CD14-positive monocyte (primary cell): ENCODE data around the gene CCDC9B. TPM values are rescaled to one million over a fixed set of nuclear protein-coding genes. Genes with fewer than 3 reads are reported as not detected.

Experiments
- DNase-seq, 3 donors: peaks; one replicate each; pipeline ENCODE4 v3.0.0-alpha.2; 2011 to 2022
- H2AFZ ChIP-seq: 2 replicates; pipeline ENCODE4 v1.6.0; 2012; ENCODE audit warnings: mild to moderate bottlenecking, low read depth, low read length, inconsistent platforms; ENCODE audit not compliant: insufficient read depth, poor library complexity, severe bottlenecking
- H3K27ac ChIP-seq, 2 donors: 1 replicate in 1 of 2; 2 replicates in 1 of 2; pipeline ENCODE4 v1.5.1; 2012 to 2013; ENCODE audit warnings: low read length in 2 of 2, control low read depth in 1 of 2, inconsistent platforms in 1 of 2, low read depth in 1 of 2, mild to moderate bottlenecking in 1 of 2
- H3K27me3 ChIP-seq, 2 donors: one replicate each; pipeline versions ENCODE4 v1.6.0 to v1.6.1; 2011 to 2013; ENCODE audit warnings: low read length in 2 of 2; ENCODE audit not compliant: control insufficient read depth in 2 of 2, insufficient read depth in 2 of 2
- H3K36me3 ChIP-seq, 2 donors: replicated peaks in 1 of 2; 1 replicate in 1 of 2; 2 replicates in 1 of 2; pipeline versions ENCODE4 v1.5.1 to v1.6.1; 2012 to 2013; ENCODE audit warnings: low read length in 2 of 2, control low read depth in 1 of 2, inconsistent platforms in 1 of 2, mild to moderate bottlenecking in 1 of 2; ENCODE audit not compliant: insufficient read depth in 2 of 2, control insufficient read depth in 1 of 2
- H3K4me1 ChIP-seq, 2 donors: 1 replicate in 1 of 2; 2 replicates in 1 of 2; pipeline versions ENCODE4 v1.5.1 to v1.6.1; 2012 to 2013; ENCODE audit warnings: low read length in 2 of 2, control low read depth in 1 of 2, inconsistent platforms in 1 of 2, mild to moderate bottlenecking in 1 of 2, moderate library complexity in 1 of 2; ENCODE audit not compliant: insufficient read depth in 2 of 2, control insufficient read depth in 1 of 2
- H3K4me2 ChIP-seq: replicated peaks from 2 replicates; pipeline ENCODE3; 2012; ENCODE audit warnings: low read length, moderate library complexity, mild to moderate bottlenecking; ENCODE audit not compliant: poor library complexity, severe bottlenecking; ENCODE audit errors: extremely low read depth
- H3K4me3 ChIP-seq, 3 experiments: fragments of 200-600 bp in 1 of 3; sonication (generic) in 1 of 3; replicated peaks in 1 of 3; 1 replicate in 2 of 3; 2 replicates in 1 of 3; pipeline ENCODE4 v1.5.1; 2011 to 2013; ENCODE audit warnings: low read length in 3 of 3, mild to moderate bottlenecking in 3 of 3, control low read depth in 2 of 3, low read depth in 2 of 3, inconsistent platforms in 1 of 3, moderate library complexity in 1 of 3
- H3K79me2 ChIP-seq: 2 replicates; pipeline ENCODE4 v1.6.0; 2012; ENCODE audit warnings: mild to moderate bottlenecking, control low read depth, inconsistent platforms, low read length, moderate library complexity; ENCODE audit not compliant: insufficient read depth
- H3K9ac ChIP-seq: 2 replicates; pipeline ENCODE4 v1.6.0; 2017; ENCODE audit warnings: low read length, mild to moderate bottlenecking; ENCODE audit not compliant: insufficient read depth, poor library complexity, severe bottlenecking
- H3K9me3 ChIP-seq, 2 donors: replicated peaks in 1 of 2; 1 replicate in 1 of 2; 2 replicates in 1 of 2; pipeline versions ENCODE4 v1.5.1 to v1.6.1; 2012 to 2013; ENCODE audit warnings: low read length in 2 of 2, control low read depth in 1 of 2; ENCODE audit not compliant: control insufficient read depth in 1 of 2, insufficient read depth in 1 of 2
- H4K20me1 ChIP-seq: 2 replicates; pipeline ENCODE4 v1.6.0; 2012; ENCODE audit warnings: mild to moderate bottlenecking, low read length, control low read depth, moderate library complexity; ENCODE audit not compliant: insufficient read depth
- H3K27ac Mint-ChIP-seq, 7 donors: one replicate each; pipeline ENCODE4 v1.8.0; 2020; ENCODE audit warnings: mild to moderate bottlenecking in 7 of 7, mixed read lengths in 7 of 7, moderate library complexity in 6 of 7, inconsistent platforms in 2 of 7
- H3K27me3 Mint-ChIP-seq, 3 donors: one replicate each; pipeline ENCODE4 v1.8.0; 2021 to 2022; ENCODE audit warnings: low read depth in 3 of 3, mild to moderate bottlenecking in 3 of 3, mixed read lengths in 3 of 3, moderate library complexity in 3 of 3, inconsistent platforms in 1 of 3
- H3K36me3 Mint-ChIP-seq, 2 donors: one replicate each; pipeline ENCODE4 v1.8.0; 2020; ENCODE audit warnings: mixed read lengths in 2 of 2, inconsistent platforms in 1 of 2, mild to moderate bottlenecking in 1 of 2
- H3K4me1 Mint-ChIP-seq: one replicate; pipeline ENCODE4 v1.8.0; 2020; ENCODE audit warnings: mild to moderate bottlenecking, mixed read lengths
- H3K4me3 Mint-ChIP-seq, 2 donors: one replicate each; pipeline ENCODE4 v1.8.0; 2020; ENCODE audit warnings: mild to moderate bottlenecking in 2 of 2, mixed read lengths in 2 of 2, moderate library complexity in 1 of 2
- H3K9me3 Mint-ChIP-seq, 7 donors: one replicate each; pipeline ENCODE4 v1.8.0; 2020 to 2022; ENCODE audit warnings: mixed read lengths in 7 of 7, mild to moderate bottlenecking in 6 of 7, moderate library complexity in 6 of 7, inconsistent platforms in 2 of 7
- CTCF ChIP-seq: fragments of 200-600 bp; IDR thresholded peaks from one replicate; pipeline ENCODE4 v1.8.0; 2022; ENCODE audit warnings: antibody characterized with exemption, mild to moderate bottlenecking
- WGBS: methylation state at CpG from one replicate; pipeline ENCODE4 v1.1.5; 2013; ENCODE audit warnings: missing lambda C conversion rate; ENCODE audit not compliant: insufficient coverage; 5-methylcytosine and 5-hydroxymethylcytosine counted together
- intact Hi-C, 2 donors: fragments of 100-400 bp; cut with micrococcal nuclease; formaldehyde crosslinking; loops; one replicate each; pipeline versions ENCODE4 v1.15.0 to v1.15.1; 2023
- polyA plus RNA-seq, 3 donors: library from polyadenylated mRNA; depleted of rRNA in 1 of 3; unstranded in 2 of 3; stranded (reverse) in 1 of 3; fragments of 300-500 nt in 2 of 3; fragments of >200 nt in 1 of 3; fragmentation: Illumina TruSeq in 2 of 3; gene quantifications; 1 replicate in 2 of 3; 2 replicates in 1 of 3; pipeline ENCODE4 v1.2.3, GENCODE V29; 2012 to 2021

CCDC9B gene
- polyA plus RNA-seq, 3 donors: 0.13 to 2.2 (median 0.39) TPM

GRCh38 chr15:40297356-40297755 lies 43.4 kb downstream of the CCDC9B start:
- Histone ChIP-seq H3K79me2 (peaks cover 49% of the 10 kb centered on the region), H3K9me3 (no peaks in the 10 kb centered on the region)
- no peak overlapping the region for H3K4me3 Mint-ChIP-seq

GRCh38 chr15:40296561-40297230 lies 44.0 kb downstream of the CCDC9B start:
- Mint-ChIP-seq H3K4me1 (peaks cover 28% of the 10 kb centered on the region), H3K27me3 (peaks cover 0 to 1% (median 1%) of the 10 kb centered on the region in 3 donors), H3K36me3 (peaks cover 88 to 98% of the 10 kb centered on the region in 2 donors), H3K9me3 (no peaks in the 10 kb centered on the region), H3K4me3 (no peak overlapping the region), H3K27ac (peak overlapping the region in 1 of 7 donors; percentile 10)
- intact Hi-C loops: no loop called here
- peaks cover 20 to 25% of the 10 kb centered on the region in 2 donors for H3K4me1 ChIP-seq
- H3K9ac ChIP-seq: no peak overlapping the region
- no peak for TF ChIP-seq CTCF
- peaks cover 95 to 100% of the 10 kb centered on the region in 2 donors for H3K36me3 ChIP-seq
- H3K27ac ChIP-seq: peak overlapping the region in 1 of 2 donors; percentile 14
- no peak overlapping the region for H3K4me3 ChIP-seq
- H4K20me1 ChIP-seq: peaks cover 100% of the 10 kb centered on the region
- DNase-seq: no peak
- H3K4me2 ChIP-seq: no peak overlapping the region
- no peak overlapping the region for H2AFZ ChIP-seq
- no peaks in the 10 kb centered on the region for H3K27me3 ChIP-seq
- WGBS: 100% methylated on average over 3 of the region's 5 CpGs
- peaks cover 42% of the 10 kb centered on the region for H3K79me2 ChIP-seq
- H3K9me3 ChIP-seq: no peaks in the 10 kb centered on the region

More at GRCh38 chr15:40297356-40297755, 43.4 kb downstream of the CCDC9B start:
- H3K27ac ChIP-seq: no peak overlapping the region
- no peaks in the 10 kb centered on the region for H3K27me3 ChIP-seq
- peaks cover 95 to 100% of the 10 kb centered on the region in 2 donors for H3K36me3 ChIP-seq
- no peak overlapping the region for H2AFZ ChIP-seq
- no peak overlapping the region for H3K4me3 ChIP-seq
- H3K9ac ChIP-seq: no peak overlapping the region
- H3K4me2 ChIP-seq: no peak overlapping the region
- Mint-ChIP-seq H3K4me1 (peaks cover 34% of the 10 kb centered on the region), H3K27ac (peak overlapping the region in 3 of 7 donors; percentile 16 to 52 (median 33)), H3K9me3 (no peaks in the 10 kb centered on the region), H3K27me3 (peaks cover 0 to 1% (median 1%) of the 10 kb centered on the region in 3 donors), H3K36me3 (peaks cover 86 to 98% of the 10 kb centered on the region in 2 donors)
- no peak for TF ChIP-seq CTCF
- peaks cover 100% of the 10 kb centered on the region for H4K20me1 ChIP-seq
- intact Hi-C loops: no loop called here
- peaks cover 27 to 32% of the 10 kb centered on the region in 2 donors for H3K4me1 ChIP-seq
- DNase-seq: no peak
- 99% methylated on average over 10 of the region's 10 CpGs for WGBS
